Mucosa of descending colon (tissue), 3 donors: Measurements from ENCODE around the gene RASGRP1. TPM values are rescaled to one million over a fixed set of nuclear protein-coding genes. Genes with fewer than 3 reads are reported as not detected.

Source experiments
- ATAC-seq: fragments of 200-7000 bp; cut with Tn5 transposase; one replicate; pipeline ENCODE4 v1.9.1; 2020; ENCODE audit warnings: mild to moderate bottlenecking, moderate library complexity
- DNase-seq, 3 donors: peaks; one replicate each; pipeline ENCODE4 v3.0.0-alpha.2; 2020
- H3K36me3 ChIP-seq: fragments of 200-600 bp; one replicate; pipeline ENCODE4 v1.8.0; 2021; ENCODE audit warnings: low read depth, mild to moderate bottlenecking
- H3K4me1 ChIP-seq: fragments of 200-600 bp; one replicate; pipeline ENCODE4 v1.8.0; 2021; ENCODE audit warnings: low read depth, mild to moderate bottlenecking
- H3K4me3 ChIP-seq: fragments of 200-600 bp; one replicate; pipeline ENCODE4 v1.8.0; 2021; ENCODE audit warnings: mild to moderate bottlenecking
- H3K9me3 ChIP-seq: fragments of 200-600 bp; one replicate; pipeline ENCODE4 v1.8.0; 2021; ENCODE audit warnings: mild to moderate bottlenecking
- CTCF ChIP-seq: fragments of 200-600 bp; IDR thresholded peaks from one replicate; pipeline ENCODE4 v1.8.0; 2022; ENCODE audit warnings: antibody characterized with exemption, mild to moderate bottlenecking
- intact Hi-C, 2 donors: fragments of 100-400 bp; cut with DNase I in 1 of 2; cut with micrococcal nuclease in 1 of 2; formaldehyde crosslinking; loops; one replicate each; pipeline versions ENCODE4 v1.11.0 to v1.11.1; 2022; cut with DNase I, micrococcal nuclease
- total RNA-seq, 3 donors: library from RNA; stranded (reverse); fragmentation: NEBNext Ultra II Directional in 2 of 3; extraction: Animal tissue kit (Norgen Biotek cat#: 25700) in 2 of 3; gene quantifications; one replicate each; pipeline versions ENCODE4 v1.2.1 to v1.2.4, GENCODE V29; 2021 to 2023
- donor health status: DM: no; HTN: no; CAD: no; lungs with moderate emphysema.
- donor health status: DM: no; HTN: no; CAD: no.
- donor health status: DM: no; HTN: yes; CAD: no.

The RASGRP1 gene
- total RNA-seq, 3 donors from 2014 or later = 1.2 to 2.6 (median 2.6) TPM

GRCh38 chr15:38514601-38515000 lies 50.0 kb downstream of the RASGRP1 start:
- Histone ChIP-seq H3K4me3 (no peak overlapping the region), H3K9me3 (no peaks in the 10 kb centered on the region), H3K36me3 (no peaks in the 10 kb centered on the region), H3K4me1 (no peaks in the 10 kb centered on the region)
- ATAC-seq = no peak
- no peak for DNase-seq
- TF ChIP-seq CTCF = no peak
- intact Hi-C loops = no loop called here

- ATAC-seq = no peak
- H3K4me1 ChIP-seq = no peaks in the 10 kb centered on the region
- DNase-seq = no peak
- no peak overlapping the region for H3K4me3 ChIP-seq
- no peak for TF ChIP-seq CTCF
- H3K9me3 ChIP-seq = no peaks in the 10 kb centered on the region
- intact Hi-C loops = no loop called here
- H3K36me3 ChIP-seq = no peaks in the 10 kb centered on the region
Measured at GRCh38 chr15:38512901-38513300, 51.7 kb downstream of the RASGRP1 start.

- TF ChIP-seq CTCF = no peak
- DNase-seq = no peak
- Histone ChIP-seq H3K4me1 (no peaks in the 10 kb centered on the region), H3K4me3 (no peak overlapping the region), H3K36me3 (no peaks in the 10 kb centered on the region), H3K9me3 (no peaks in the 10 kb centered on the region)
- no peak for ATAC-seq
- intact Hi-C loops = no loop called here
Measured at GRCh38 chr15:38509152-38509551, 55.5 kb downstream of the RASGRP1 start.

- no peak overlapping the region for H3K4me3 ChIP-seq
- DNase-seq (no peak), ATAC-seq (no peak)
- H3K4me1 ChIP-seq = no peaks in the 10 kb centered on the region
- intact Hi-C loops = no loop called here
- no peak for TF ChIP-seq CTCF
- no peaks in the 10 kb centered on the region for H3K9me3 ChIP-seq
- H3K36me3 ChIP-seq = no peaks in the 10 kb centered on the region
Measured at GRCh38 chr15:38508647-38509046, 56.0 kb downstream of the RASGRP1 start.

- H3K4me1 ChIP-seq = no peaks in the 10 kb centered on the region
- DNase-seq (no peak), ATAC-seq (peak; percentile 55)
- H3K4me3 ChIP-seq = no peak overlapping the region
- intact Hi-C loops = no loop called here
- H3K36me3 ChIP-seq = no peaks in the 10 kb centered on the region
- H3K9me3 ChIP-seq = no peaks in the 10 kb centered on the region
- no peak for TF ChIP-seq CTCF
Measured at GRCh38 chr15:38507570-38507969, 57.0 kb downstream of the RASGRP1 start.

- H3K9me3 ChIP-seq = no peaks in the 10 kb centered on the region
- no peak for TF ChIP-seq CTCF
- ATAC-seq = no peak
- H3K4me1 ChIP-seq = no peaks in the 10 kb centered on the region
- intact Hi-C loops = no loop called here
- no peak for DNase-seq
- no peak overlapping the region for H3K4me3 ChIP-seq
- no peaks in the 10 kb centered on the region for H3K36me3 ChIP-seq
Measured at GRCh38 chr15:38506997-38507396, 57.6 kb downstream of the RASGRP1 start.
